ENCODE data around the gene LENG9. TPM values are rescaled to one million over a fixed set of nuclear protein-coding genes. Genes with fewer than 3 reads are reported as not detected.
A peak's percentile ranks its signal among the peaks of the same experiment; 100 is the strongest.
"Not testable (repeated sequence)": the region's sequence is repeated elsewhere in the genome, so short reads cannot be mapped to it uniquely, and the experiment has no call there.

LENG9 gene
- total RNA-seq, 1 donor = 4.9 TPM

- H3K4me3 ChIP-seq (ENCODE audit: low read depth, low read length) = no peak overlapping the region
- no peak for DNase-seq (ENCODE audit: low read depth)
- no peak for TF ChIP-seq CTCF (IDR thresholded peaks at IDR 0.05; ENCODE audit: insufficient read depth, low read length)
Measured at GRCh38 chr19:54451997-54452396, 11.6 kb downstream of the LENG9 start.

- TF ChIP-seq CTCF (IDR thresholded peaks at IDR 0.05; ENCODE audit: insufficient read depth, low read length) = no peak
- no peak for DNase-seq (ENCODE audit: low read depth)
- peak overlapping the region; percentile 23 for H3K4me3 ChIP-seq (ENCODE audit: low read depth, low read length)
Measured at GRCh38 chr19:54451331-54451871, 12.2 kb downstream of the LENG9 start.

GRCh38 chr19:54449701-54450069 is 13.9 kb downstream of the LENG9 start:
- H3K4me3 ChIP-seq (ENCODE audit: low read depth, low read length) = peak overlapping the region; percentile 98
- no peak for TF ChIP-seq CTCF (IDR thresholded peaks at IDR 0.05; ENCODE audit: insufficient read depth, low read length)
- peak; percentile 38 for DNase-seq (ENCODE audit: low read depth)

- no peak for TF ChIP-seq CTCF (IDR thresholded peaks at IDR 0.05; ENCODE audit: insufficient read depth, low read length)
- DNase-seq (ENCODE audit: low read depth) = peak; percentile 99
- peak within 1 kb of the TSS; percentile 98 for H3K4me3 ChIP-seq (ENCODE audit: low read depth, low read length)
Measured at GRCh38 chr19:54448774-54449700, 14.5 kb downstream of the LENG9 start, which contains the start of gene LENG8. Gene LENG8, plus strand, starts transcription at chr19:54449199. Its CDS starts 2,146 bp downstream, at chr19:54451345.

GRCh38 chr19:54448040-54448773 is 15.4 kb downstream of the LENG9 start:
- peak overlapping the region; percentile 98 for H3K4me3 ChIP-seq (ENCODE audit: low read depth, low read length)
- TF ChIP-seq CTCF (IDR thresholded peaks at IDR 0.05; ENCODE audit: insufficient read depth, low read length) = peak; percentile 15
- DNase-seq (ENCODE audit: low read depth) = peak; percentile 66

GRCh38 chr19:54446349-54446748 is 17.2 kb downstream of the LENG9 start:
- not testable (repeated sequence) for H3K4me3 ChIP-seq (ENCODE audit: low read depth, low read length); DNase-seq (ENCODE audit: low read depth)

- no peak for DNase-seq (ENCODE audit: low read depth)
- H3K4me3 ChIP-seq (ENCODE audit: low read depth, low read length) = no peak overlapping the region
- no peak for TF ChIP-seq CTCF (IDR thresholded peaks at IDR 0.05; ENCODE audit: insufficient read depth, low read length)
Measured at GRCh38 chr19:54444737-54445136, 18.8 kb downstream of the LENG9 start.
